Esophagus (tissue), 2 donors: ENCODE results near the gene SH3TC1. TPM values are rescaled to one million over a fixed set of nuclear protein-coding genes. Genes with fewer than 3 reads are reported as not detected.
A peak's percentile ranks its signal among the peaks of the same experiment; 100 is the strongest.

ENCODE experiments used
- H3K27ac ChIP-seq, 2 donors: one replicate each; pipeline ENCODE4 v1.5.1; 2013; ENCODE audit warnings: low read depth in 2 of 2, mild to moderate bottlenecking in 2 of 2, inconsistent platforms in 1 of 2, low read length in 1 of 2, moderate library complexity in 1 of 2
- H3K27me3 ChIP-seq, 2 donors: one replicate each; pipeline ENCODE4 v1.6.1; 2013; ENCODE audit warnings: low read length in 2 of 2, control low read depth in 1 of 2, mild to moderate bottlenecking in 1 of 2; ENCODE audit not compliant: insufficient read depth in 2 of 2, control insufficient read depth in 1 of 2
- H3K36me3 ChIP-seq, 2 donors: one replicate each; pipeline ENCODE4 v1.6.1; 2013; ENCODE audit warnings: low read length in 1 of 2; ENCODE audit not compliant: control insufficient read depth in 2 of 2, insufficient read depth in 2 of 2
- H3K4me1 ChIP-seq, 2 donors: one replicate each; pipeline ENCODE4 v1.6.1; 2013; ENCODE audit warnings: low read length in 1 of 2; ENCODE audit not compliant: control insufficient read depth in 2 of 2, insufficient read depth in 2 of 2
- H3K4me3 ChIP-seq, 2 donors: one replicate each; pipeline ENCODE4 v1.5.1; 2013; ENCODE audit warnings: low read length in 2 of 2, mild to moderate bottlenecking in 2 of 2, low read depth in 1 of 2, moderate library complexity in 1 of 2
- H3K9me3 ChIP-seq, 2 donors: one replicate each; pipeline ENCODE4 v1.6.1; 2013; ENCODE audit warnings: mild to moderate bottlenecking in 2 of 2, low read depth in 1 of 2, low read length in 1 of 2, moderate library complexity in 1 of 2; ENCODE audit not compliant: control insufficient read depth in 2 of 2, insufficient read depth in 1 of 2
- WGBS, 2 donors: extraction: QIAGEN DNeasy Blood & Tissue Kit; methylation state at CpG; one replicate each; pipeline ENCODE4 v1.1.7; 2013; 5-methylcytosine and 5-hydroxymethylcytosine counted together
- polyA plus RNA-seq, 2 donors: library from polyadenylated mRNA; stranded (reverse); fragments of 200-250 nt; gene quantifications; one replicate each; pipeline ENCODE4 v1.2.3, GENCODE V29; 2013
- donor health status: healthy with polysubstance abuse.
- donor health status: Bipolar disorder and iron deficiency.

SH3TC1 gene
- polyA plus RNA-seq, 2 donors: 18.0 to 19.2 TPM

GRCh38 chr4:8195431-8195830 is 3.7 kb upstream of the SH3TC1 start:
- Histone ChIP-seq H3K27me3 (no peaks in the 10 kb centered on the region), H3K27ac (peak overlapping the region in 1 of 2 donors; percentile 27), H3K4me1 (peaks cover 13 to 36% of the 10 kb centered on the region in 2 donors), H3K36me3 (no peaks in the 10 kb centered on the region), H3K9me3 (no peaks in the 10 kb centered on the region), H3K4me3 (no peak overlapping the region)
- 60 to 68% methylated on average over 7 of the region's 7 CpGs for WGBS, 2 donors

GRCh38 chr4:8195841-8196458 is 3.1 kb upstream of the SH3TC1 start:
- peak overlapping the region in 1 of 2 donors; percentile 39 for H3K27ac ChIP-seq
- peaks cover 15 to 37% of the 10 kb centered on the region in 2 donors for H3K4me1 ChIP-seq
- WGBS, 2 donors: 60 to 77% methylated on average over 20 of the region's 20 CpGs

GRCh38 chr4:8197521-8197920 is 1.6 kb upstream of the SH3TC1 start:
- Histone ChIP-seq H3K4me1 (peaks cover 15 to 36% of the 10 kb centered on the region in 2 donors), H3K4me3 (no peak overlapping the region), H3K27me3 (no peaks in the 10 kb centered on the region), H3K36me3 (no peaks in the 10 kb centered on the region), H3K9me3 (no peaks in the 10 kb centered on the region), H3K27ac (peak overlapping the region in 1 of 2 donors; percentile 95)
- WGBS, 2 donors: 75 to 84% methylated on average over 13 of the region's 13 CpGs

More at GRCh38 chr4:8195841-8196458, 3.1 kb upstream of the SH3TC1 start:
- Histone ChIP-seq H3K27me3 (no peaks in the 10 kb centered on the region), H3K36me3 (no peaks in the 10 kb centered on the region), H3K9me3 (no peaks in the 10 kb centered on the region), H3K4me3 (no peak overlapping the region)

GRCh38 chr4:8198206-8198905 is 734 bp upstream of the SH3TC1 start:
- H3K27ac ChIP-seq: peak overlapping the region; percentile 89 to 95
- H3K9me3 ChIP-seq: no peaks in the 10 kb centered on the region
- H3K4me1 ChIP-seq: peaks cover 15 to 36% of the 10 kb centered on the region in 2 donors
- H3K36me3 ChIP-seq: no peaks in the 10 kb centered on the region
- 34 to 39% methylated on average over 17 of the region's 17 CpGs for WGBS, 2 donors
- H3K27me3 ChIP-seq: no peaks in the 10 kb centered on the region
- peak overlapping the region; percentile 60 to 65 for H3K4me3 ChIP-seq

GRCh38 chr4:8199594-8200301 is 658 bp downstream of the SH3TC1 start:
- H3K27ac ChIP-seq: peak overlapping the region; percentile 89 to 95
- no peaks in the 10 kb centered on the region for H3K9me3 ChIP-seq
- H3K4me1 ChIP-seq: peaks cover 15 to 31% of the 10 kb centered on the region in 2 donors
- H3K27me3 ChIP-seq: no peaks in the 10 kb centered on the region
- WGBS, 2 donors: 31 to 34% methylated on average over 26 of the region's 26 CpGs
- peaks cover 0 to under 1% of the 10 kb centered on the region in 2 donors for H3K36me3 ChIP-seq
- peak overlapping the region; percentile 60 to 65 for H3K4me3 ChIP-seq

GRCh38 chr4:8200302-8200975 is 1.3 kb downstream of the SH3TC1 start:
- WGBS, 2 donors: 56 to 63% methylated on average over 30 of the region's 30 CpGs
- Histone ChIP-seq H3K4me1 (peaks cover 15 to 29% of the 10 kb centered on the region in 2 donors), H3K4me3 (peak overlapping the region; percentile 60 to 65), H3K36me3 (peaks cover 0 to 4% of the 10 kb centered on the region in 2 donors), H3K27me3 (no peaks in the 10 kb centered on the region), H3K27ac (peak overlapping the region; percentile 89 to 95), H3K9me3 (no peaks in the 10 kb centered on the region)

- Histone ChIP-seq H3K4me3 (peak overlapping the region; percentile 8 to 60), H3K36me3 (peaks cover 0 to 4% of the 10 kb centered on the region in 2 donors), H3K4me1 (peaks cover 15 to 33% of the 10 kb centered on the region in 2 donors), H3K27ac (peak overlapping the region in 1 of 2 donors; percentile 29), H3K27me3 (no peaks in the 10 kb centered on the region), H3K9me3 (no peaks in the 10 kb centered on the region)
- WGBS, 2 donors: 20 to 27% methylated on average over 9 of the region's 9 CpGs
These were observed 2.3 kb downstream of the SH3TC1 start for GRCh38 chr4:8201321-8201781.

GRCh38 chr4:8202108-8203051 is 3.3 kb downstream of the SH3TC1 start:
- Histone ChIP-seq H3K27ac (no peak overlapping the region), H3K36me3 (peaks cover 0 to 4% of the 10 kb centered on the region in 2 donors), H3K4me3 (no peak overlapping the region), H3K9me3 (no peaks in the 10 kb centered on the region), H3K27me3 (no peaks in the 10 kb centered on the region), H3K4me1 (peaks cover 12 to 34% of the 10 kb centered on the region in 2 donors)
- 83 to 85% methylated on average over 21 of the region's 21 CpGs for WGBS, 2 donors
